WTC11 (cell line): Measurements from ENCODE around the gene RANBP3. TPM values are rescaled to one million over a fixed set of nuclear protein-coding genes. Genes with fewer than 3 reads are reported as not detected.

Experiments used
- ATAC-seq: fragments of 200-7000 bp; cut with Tn5 transposase; 2 replicates; pipeline ENCODE4 v1.10.0; 2021; ENCODE audit warnings: mild to moderate bottlenecking, moderate library complexity
- CTCF ChIA-PET: fragments of 300-600 bp; sonication (Branson Sonifier 250); formaldehyde crosslinking; loops from one replicate; lab custom pipeline; 2021; ENCODE audit warnings: antibody characterized with exemption; lab: Charles Lee
- POLR2A ChIA-PET: fragments of 350-600 bp; sonication (Branson Sonifier 250); formaldehyde crosslinking; loops from one replicate; lab custom pipeline; 2021; ENCODE audit warnings: antibody characterized with exemption; lab: Charles Lee
- DNase-seq: peaks from one replicate; pipeline ENCODE4 v3.0.0; 2021; ENCODE audit warnings: low spot score
- H3K27ac Mint-ChIP-seq: 2 replicates; pipeline ENCODE4 v1.8.0; 2021; ENCODE audit warnings: mixed read lengths
- H3K27me3 Mint-ChIP-seq: 2 replicates; pipeline ENCODE4 v1.8.0; 2021; ENCODE audit warnings: low read depth, mild to moderate bottlenecking, moderate library complexity, mixed read lengths
- H3K36me3 Mint-ChIP-seq: 2 replicates; pipeline ENCODE4 v1.8.0; 2021; ENCODE audit warnings: mixed read lengths
- H3K4me1 Mint-ChIP-seq: 2 replicates; pipeline ENCODE4 v1.8.0; 2022; ENCODE audit warnings: mixed read lengths
- H3K4me3 Mint-ChIP-seq: 2 replicates; pipeline ENCODE4 v1.8.0; 2021; ENCODE audit warnings: mild to moderate bottlenecking, moderate library complexity, mixed read lengths
- H3K9me3 Mint-ChIP-seq: 2 replicates; pipeline ENCODE4 v1.8.0; 2021; ENCODE audit warnings: mixed read lengths
- AR ChIP-seq: fragments of 250-450 bp; sonication (Bioruptor Pico); IDR thresholded peaks from 2 replicates; pipeline ENCODE4 v1.9.0; 2021; ENCODE audit warnings: mild to moderate bottlenecking
- ELF4 ChIP-seq: sonication (generic); formaldehyde crosslinking; IDR thresholded peaks from 2 replicates; pipeline ENCODE4 v1.8.1; 2022; ENCODE audit warnings: low read depth, mild to moderate bottlenecking, moderate library complexity, missing genetic modification reagents
- GABPB1 ChIP-seq: sonication (generic); formaldehyde crosslinking; IDR thresholded peaks from 2 replicates; pipeline ENCODE4 v1.8.1; 2023; ENCODE audit warnings: mild to moderate bottlenecking, missing genetic modification reagents
- GTF2I ChIP-seq: fragments of 250-450 bp; sonication (Bioruptor Pico); conservative IDR thresholded peaks from 2 replicates; pipeline ENCODE4 v1.4.0; 2021; ENCODE audit warnings: mild to moderate bottlenecking
- KAT7 ChIP-seq: sonication (generic); formaldehyde crosslinking; IDR thresholded peaks from 2 replicates; pipeline ENCODE4 v1.8.1; 2023; ENCODE audit warnings: missing genetic modification reagents, mild to moderate bottlenecking, borderline replicate concordance
- MLX ChIP-seq: sonication (generic); formaldehyde crosslinking; IDR thresholded peaks from 2 replicates; pipeline ENCODE4 v1.8.1; 2023; ENCODE audit warnings: mild to moderate bottlenecking, missing genetic modification reagents, moderate library complexity
- NFYB ChIP-seq: sonication (generic); formaldehyde crosslinking; conservative IDR thresholded peaks from 2 replicates; pipeline ENCODE4 v1.8.0; 2022; ENCODE audit warnings: low read depth, missing genetic modification reagents
- SMAD3 ChIP-seq: sonication (generic); formaldehyde crosslinking; IDR thresholded peaks from 2 replicates; pipeline ENCODE4 v1.8.0; 2022; ENCODE audit warnings: missing genetic modification reagents, mild to moderate bottlenecking, borderline replicate concordance
- SP1 ChIP-seq: sonication (generic); formaldehyde crosslinking; conservative IDR thresholded peaks from 2 replicates; pipeline ENCODE4 v1.8.1; 2022; ENCODE audit warnings: missing genetic modification reagents
- TEAD1 ChIP-seq: sonication (generic); formaldehyde crosslinking; IDR thresholded peaks from 2 replicates; pipeline ENCODE4 v1.8.0; 2022; ENCODE audit warnings: mild to moderate bottlenecking, missing genetic modification reagents
- TEAD4 ChIP-seq: sonication (generic); formaldehyde crosslinking; IDR thresholded peaks from 2 replicates; pipeline ENCODE4 v1.8.0; 2022; ENCODE audit warnings: mild to moderate bottlenecking, missing genetic modification reagents
- TP53 ChIP-seq: sonication (generic); formaldehyde crosslinking; IDR thresholded peaks from 2 replicates; pipeline ENCODE4 v1.8.1; 2023; ENCODE audit warnings: mild to moderate bottlenecking, missing genetic modification reagents
- USF2 ChIP-seq: sonication (generic); formaldehyde crosslinking; IDR thresholded peaks from 2 replicates; pipeline ENCODE4 v1.8.1; 2023; ENCODE audit warnings: mild to moderate bottlenecking, missing genetic modification reagents, moderate library complexity
- ZBTB43 ChIP-seq: sonication (generic); formaldehyde crosslinking; IDR thresholded peaks from 2 replicates; pipeline ENCODE4 v1.8.1; 2023; ENCODE audit warnings: mild to moderate bottlenecking, missing genetic modification reagents
- ZMAT4 ChIP-seq: fragments of 250-450 bp; sonication (Bioruptor Pico); IDR thresholded peaks from 2 replicates; pipeline ENCODE4 v1.9.0; 2021; ENCODE audit warnings: mild to moderate bottlenecking
- ZNF121 ChIP-seq: sonication (generic); formaldehyde crosslinking; IDR thresholded peaks from 2 replicates; pipeline ENCODE4 v1.8.0; 2023; ENCODE audit warnings: missing genetic modification reagents
- ZNF425 ChIP-seq: fragments of 250-450 bp; sonication (Bioruptor Pico); conservative IDR thresholded peaks from 2 replicates; pipeline ENCODE4 v1.9.0; 2021; ENCODE audit warnings: mild to moderate bottlenecking
- ZNF532 ChIP-seq: fragments of 250-450 bp; sonication (Bioruptor Pico); IDR thresholded peaks from 2 replicates; pipeline ENCODE4 v1.9.0; 2021; ENCODE audit warnings: mild to moderate bottlenecking, borderline replicate concordance
- ZSCAN18 ChIP-seq: fragments of 250-450 bp; sonication (Bioruptor Pico); IDR thresholded peaks from 2 replicates; pipeline ENCODE4 v2.1.2; 2022; ENCODE audit warnings: mild to moderate bottlenecking, moderate library complexity
- total RNA-seq: library from RNA; stranded (reverse); gene quantifications from 3 replicates; pipeline ENCODE4 v1.2.3, GENCODE V29; 2021

Gene RANBP3
- total RNA-seq, 1 experiment from 2014 or later = 76.3 TPM

- ATAC-seq (no peak), DNase-seq (no peak)
- CTCF ChIA-PET = interaction anchor here (0.5 to 2.2 kb wide), 11 partner anchors 8 to 141 kb away, joined by 3 to 34 read pairs (median 4); partner anchors contain the start of gene NRTN
- POLR2A ChIA-PET = interaction anchor here (0.7 kb wide), 1 partner anchor 92 kb away, joined by 3 read pairs; no protein-coding TSS in a partner anchor
- Mint-ChIP-seq H3K36me3 (peaks cover 11% of the 10 kb centered on the region), H3K27ac (no peak overlapping the region), H3K4me1 (0 out of 2 replicates have a peak, but pooled peaks cover 3% of the 10 kb centered on the region), H3K9me3 (no peaks in the 10 kb centered on the region), H3K4me3 (no peak overlapping the region)
- TF ChIP-seq TP53 (CRISPR knock-in tag) = no peak
- no peak for TF ChIP-seq ZNF532
- no peak for TF ChIP-seq GABPB1 (CRISPR knock-in tag)
- no peak for TF ChIP-seq ZNF425 (CRISPR knock-in tag)
- TF ChIP-seq KAT7 (CRISPR knock-in tag) = no peak
- no peak for TF ChIP-seq TEAD4 (CRISPR knock-in tag)
- TF ChIP-seq TEAD1 = no peak
- TF ChIP-seq SP1 = no peak
- TF ChIP-seq USF2 (CRISPR knock-in tag) = no peak
- TF ChIP-seq NFYB (CRISPR knock-in tag) = no peak
- TF ChIP-seq MLX (CRISPR knock-in tag) = no peak
- no peak for TF ChIP-seq AR (CRISPR knock-in tag)
- TF ChIP-seq ZBTB43 (CRISPR knock-in tag) = no peak
- TF ChIP-seq ZMAT4 (CRISPR knock-in tag) = no peak
- no peak for TF ChIP-seq ZNF121 (CRISPR knock-in tag)
- no peak for TF ChIP-seq GTF2I (CRISPR knock-in tag)
- no peak for TF ChIP-seq ELF4 (CRISPR knock-in tag)
- no peak for TF ChIP-seq SMAD3 (CRISPR knock-in tag)
- TF ChIP-seq ZSCAN18 (CRISPR knock-in tag) = no peak
- TF ChIP-seq, all 79 proteins: peak for 0
- H3K27me3 Mint-ChIP-seq = peaks cover 2% of the 10 kb centered on the region; the same call in 1 of the 2 replicates
Observed at GRCh38 chr19:5896365-5897076, 81.4 kb downstream of the RANBP3 start.
